DOHH2 (cell line): ENCODE results near the gene RPUSD1.
A peak's percentile ranks its signal among the peaks of the same experiment; 100 is the strongest.

ENCODE experiments used
- CTCF ChIP-seq: fragments of 200-600 bp; sonication (generic); IDR thresholded peaks from one replicate; pipeline ENCODE4 v1.5.1; 2014; ENCODE audit warnings: antibody characterized with exemption, mild to moderate bottlenecking, low read depth, low read length; ENCODE audit not compliant: poor library complexity, severe bottlenecking
- EZH2phosphoT487 ChIP-seq: fragments of 200-600 bp; sonication (generic); IDR thresholded peaks from 2 replicates; pipeline ENCODE4 v1.6.1; 2017; ENCODE audit warnings: borderline replicate concordance, mild to moderate bottlenecking, antibody characterized with exemption, low read length, moderate library complexity, mixed read lengths

DNA sequence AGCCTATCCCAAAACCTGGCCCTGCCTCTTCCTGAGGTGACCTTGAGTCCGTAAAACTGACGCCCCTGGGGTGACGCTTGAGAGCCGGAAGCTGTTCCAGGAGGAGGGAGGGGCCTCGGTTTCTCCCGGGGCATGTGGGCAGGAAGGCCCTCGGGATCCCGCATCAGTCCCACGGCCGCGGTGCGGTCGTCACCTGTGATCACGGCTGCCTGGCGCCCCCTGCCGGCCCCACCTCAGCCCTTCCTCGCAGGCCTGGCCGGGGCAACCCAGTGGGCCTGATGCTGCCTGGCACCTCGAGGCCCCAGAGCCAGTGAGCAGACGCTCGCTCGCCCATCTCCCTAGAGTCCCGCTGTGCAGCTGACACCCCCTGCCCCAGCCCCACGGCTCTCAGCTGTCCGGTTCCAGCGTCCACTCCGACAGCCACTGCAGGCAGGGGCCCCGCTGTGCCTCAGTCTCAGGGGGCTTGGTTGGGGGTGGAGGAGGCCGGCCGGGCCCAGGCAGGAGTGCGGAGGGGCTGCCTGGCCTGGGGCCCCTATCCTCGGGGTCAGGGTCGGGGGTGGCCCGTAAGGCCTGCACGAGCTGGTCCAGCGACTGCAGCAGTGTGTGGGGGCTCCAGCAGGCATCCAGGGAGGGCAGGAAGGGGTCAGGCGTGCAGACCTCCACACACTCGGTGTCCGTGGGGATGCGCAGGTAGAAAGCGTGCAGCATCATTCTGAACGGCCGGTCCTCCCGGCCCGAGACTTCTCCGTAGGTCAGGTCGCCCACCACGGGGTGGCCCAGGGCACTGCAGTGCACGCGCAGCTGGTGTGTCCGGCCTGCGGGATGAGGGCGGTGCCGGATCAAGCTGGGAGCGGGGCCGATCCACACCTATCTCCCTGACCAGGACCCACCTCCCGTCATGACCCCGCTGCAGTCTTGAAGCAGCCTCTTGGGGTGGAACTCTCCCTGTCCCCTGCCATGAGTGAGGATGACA lies 2.3 kb downstream of the RPUSD1 start:
- TF ChIP-seq CTCF: peak; percentile 92
- no peak for TF ChIP-seq EZH2phosphoT487
